ENCODE data around the gene CACNB2. TPM values are rescaled to one million over a fixed set of nuclear protein-coding genes. Genes with fewer than 3 reads are reported as not detected.

CACNB2 gene
- total RNA-seq, 1 donor from 2014 or later, result 7.6 TPM

DNA sequence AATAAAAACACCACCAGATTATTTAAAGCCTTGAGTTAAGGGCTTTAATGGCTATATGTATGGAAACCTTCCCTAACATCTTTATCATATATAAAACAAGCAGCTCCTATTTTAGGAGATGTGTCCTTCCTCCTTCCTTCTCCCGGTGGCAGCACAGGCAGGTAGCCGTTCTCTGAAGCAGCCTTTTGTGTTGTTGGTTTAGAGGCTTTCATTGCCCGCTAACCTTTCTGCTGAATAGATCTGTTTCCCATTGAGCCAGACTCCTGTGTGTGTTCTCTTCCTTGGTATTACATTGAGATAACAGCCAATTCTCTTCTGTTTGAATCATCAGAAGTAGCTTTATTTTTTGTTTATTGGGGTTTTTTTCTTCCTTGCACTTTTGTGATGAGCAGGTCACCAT lies 131.3 kb downstream of the CACNB2 start:
- no peak overlapping the region for H3K4me3 Mint-ChIP-seq
- H3K27ac Mint-ChIP-seq, result no peak overlapping the region
- TF ChIP-seq, protein P1, sequence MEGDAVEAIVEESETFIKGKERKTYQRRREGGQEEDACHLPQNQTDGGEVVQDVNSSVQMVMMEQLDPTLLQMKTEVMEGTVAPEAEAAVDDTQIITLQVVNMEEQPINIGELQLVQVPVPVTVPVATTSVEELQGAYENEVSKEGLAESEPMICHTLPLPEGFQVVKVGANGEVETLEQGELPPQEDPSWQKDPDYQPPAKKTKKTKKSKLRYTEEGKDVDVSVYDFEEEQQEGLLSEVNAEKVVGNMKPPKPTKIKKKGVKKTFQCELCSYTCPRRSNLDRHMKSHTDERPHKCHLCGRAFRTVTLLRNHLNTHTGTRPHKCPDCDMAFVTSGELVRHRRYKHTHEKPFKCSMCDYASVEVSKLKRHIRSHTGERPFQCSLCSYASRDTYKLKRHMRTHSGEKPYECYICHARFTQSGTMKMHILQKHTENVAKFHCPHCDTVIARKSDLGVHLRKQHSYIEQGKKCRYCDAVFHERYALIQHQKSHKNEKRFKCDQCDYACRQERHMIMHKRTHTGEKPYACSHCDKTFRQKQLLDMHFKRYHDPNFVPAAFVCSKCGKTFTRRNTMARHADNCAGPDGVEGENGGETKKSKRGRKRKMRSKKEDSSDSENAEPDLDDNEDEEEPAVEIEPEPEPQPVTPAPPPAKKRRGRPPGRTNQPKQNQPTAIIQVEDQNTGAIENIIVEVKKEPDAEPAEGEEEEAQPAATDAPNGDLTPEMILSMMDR (conservative IDR thresholded peaks at IDR 0.05), result no peak
- no peak for DNase-seq (ENCODE audit: extremely low spot score, unreplicated experiment)
- no peaks in the 10 kb centered on the region for H3K9me3 Mint-ChIP-seq
- no peaks in the 10 kb centered on the region for H3K4me1 Mint-ChIP-seq (ENCODE audit: unreplicated experiment)
- H3K27me3 Mint-ChIP-seq, result no peaks in the 10 kb centered on the region
- no peaks in the 10 kb centered on the region for H3K36me3 Mint-ChIP-seq

DNA sequence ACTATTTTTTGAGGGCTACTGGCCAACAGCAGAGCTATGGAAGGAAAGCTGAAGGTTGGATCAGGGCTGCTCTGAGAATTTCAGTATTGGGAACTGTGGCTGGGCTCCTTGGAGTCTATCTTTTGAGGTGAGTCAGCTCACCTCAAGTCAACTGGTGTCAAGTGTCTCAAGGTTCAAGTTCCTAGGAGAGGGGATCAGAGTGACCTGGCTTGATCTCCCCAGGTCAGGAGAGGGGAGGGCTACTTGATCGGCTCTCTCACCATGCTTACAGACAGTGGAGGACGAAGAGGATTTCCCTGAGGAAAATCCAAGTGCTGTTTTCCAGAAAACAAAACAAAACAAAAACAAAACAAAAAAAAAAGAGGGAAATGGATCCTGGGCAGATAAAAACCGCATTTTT lies 132.8 kb downstream of the CACNB2 start:
- no peak for DNase-seq (ENCODE audit: extremely low spot score, unreplicated experiment)
- Mint-ChIP-seq H3K36me3 (no peaks in the 10 kb centered on the region), H3K27ac (no peak overlapping the region), H3K27me3 (no peaks in the 10 kb centered on the region), H3K9me3 (no peaks in the 10 kb centered on the region), H3K4me3 (no peak overlapping the region), H3K4me1 (ENCODE audit: unreplicated experiment) (no peaks in the 10 kb centered on the region)
- TF ChIP-seq, protein P1 (conservative IDR thresholded peaks at IDR 0.05), result no peak

DNA sequence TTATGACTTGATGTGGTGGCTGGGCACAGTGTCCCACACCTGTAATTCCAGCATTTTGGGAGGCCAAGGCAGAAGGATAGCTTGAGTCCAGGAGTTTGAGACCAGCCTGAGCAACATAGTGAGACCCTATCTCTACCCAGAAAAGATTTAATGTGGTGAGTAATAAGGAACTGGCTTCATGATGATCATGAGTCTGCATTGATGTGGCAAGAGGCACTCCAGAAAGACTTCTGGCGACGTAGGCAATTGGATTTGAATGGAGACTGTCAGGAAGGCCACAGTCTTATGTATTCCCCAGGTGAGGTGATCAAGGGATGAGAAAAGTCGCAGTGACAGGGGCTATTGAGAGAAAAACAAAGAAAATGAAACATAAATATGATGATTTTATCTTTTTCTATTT lies 138.0 kb downstream of the CACNB2 start:
- no peaks in the 10 kb centered on the region for H3K36me3 Mint-ChIP-seq
- no peaks in the 10 kb centered on the region for H3K9me3 Mint-ChIP-seq
- H3K27ac Mint-ChIP-seq, result no peak overlapping the region
- TF ChIP-seq, protein P1 (conservative IDR thresholded peaks at IDR 0.05), result no peak
- H3K27me3 Mint-ChIP-seq, result no peaks in the 10 kb centered on the region
- H3K4me1 Mint-ChIP-seq (ENCODE audit: unreplicated experiment), result no peaks in the 10 kb centered on the region
- no peak for DNase-seq (ENCODE audit: extremely low spot score, unreplicated experiment)
- H3K4me3 Mint-ChIP-seq, result no peak overlapping the region

DNA sequence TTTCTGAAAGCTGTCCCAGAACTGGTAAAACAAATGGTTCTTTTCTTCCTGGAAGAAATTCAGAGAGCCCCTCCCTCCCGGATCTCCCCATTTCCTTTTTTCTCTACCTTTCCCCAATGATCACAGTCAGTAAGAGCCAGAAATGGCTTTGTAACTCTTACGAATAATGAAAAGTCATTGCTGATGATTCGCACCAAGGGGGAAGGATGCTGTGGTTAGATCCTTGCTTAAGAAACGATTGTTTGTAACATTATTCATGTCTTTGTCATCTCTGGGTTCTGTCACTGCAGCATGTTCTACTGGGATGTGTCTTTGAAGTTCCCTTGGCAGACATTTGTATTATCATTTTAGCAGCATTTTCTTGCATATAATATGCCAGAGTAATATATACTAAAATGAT lies 138.9 kb downstream of the CACNB2 start:
- no peaks in the 10 kb centered on the region for H3K27me3 Mint-ChIP-seq
- no peaks in the 10 kb centered on the region for H3K9me3 Mint-ChIP-seq
- no peak overlapping the region for H3K4me3 Mint-ChIP-seq
- H3K27ac Mint-ChIP-seq, result no peak overlapping the region
- TF ChIP-seq, protein P1 (conservative IDR thresholded peaks at IDR 0.05), result no peak
- no peak for DNase-seq (ENCODE audit: extremely low spot score, unreplicated experiment)
- H3K4me1 Mint-ChIP-seq (ENCODE audit: unreplicated experiment), result no peaks in the 10 kb centered on the region
- H3K36me3 Mint-ChIP-seq, result no peaks in the 10 kb centered on the region

DNA sequence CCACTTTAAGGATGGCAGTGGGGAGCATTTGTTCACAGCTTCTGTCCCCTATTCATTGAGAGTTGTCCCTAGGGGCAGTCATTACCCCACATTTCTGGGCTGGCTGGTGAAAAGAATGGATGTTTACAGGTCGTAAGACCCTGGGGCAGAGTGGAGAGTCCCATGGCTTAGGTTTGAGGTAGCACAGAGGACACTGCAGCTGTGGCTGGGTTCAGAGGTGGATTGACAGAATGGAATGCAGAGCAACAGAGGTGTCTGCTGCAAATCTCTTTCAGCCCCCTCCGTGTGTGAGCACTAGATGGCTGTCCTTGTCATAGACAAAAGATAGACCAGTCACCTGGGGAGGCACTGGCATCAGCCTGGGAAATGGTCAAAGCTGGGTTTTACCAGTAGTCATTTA lies 141.9 kb downstream of the CACNB2 start:
- no peaks in the 10 kb centered on the region for H3K4me1 Mint-ChIP-seq (ENCODE audit: unreplicated experiment)
- TF ChIP-seq, protein P1 (conservative IDR thresholded peaks at IDR 0.05), result no peak
- H3K27me3 Mint-ChIP-seq, result no peaks in the 10 kb centered on the region
- H3K4me3 Mint-ChIP-seq, result no peak overlapping the region
- no peaks in the 10 kb centered on the region for H3K9me3 Mint-ChIP-seq
- H3K27ac Mint-ChIP-seq, result no peak overlapping the region
- H3K36me3 Mint-ChIP-seq, result no peaks in the 10 kb centered on the region
- DNase-seq (ENCODE audit: extremely low spot score, unreplicated experiment), result no peak
